HK-2 (cell line): ENCODE measurements around the gene DNAAF6.

Source experiments
- DNase-seq: peaks from one replicate; pipeline ENCODE4 v3.0.0-alpha.2; 2018; ENCODE audit not compliant: unreplicated experiment

Gene DNAAF6

GRCh38 chrX:107293056-107293455 lies 86.6 kb downstream of the DNAAF6 start:
- no peak for DNase-seq
